ENCODE data around the gene BRAT1.

The BRAT1 gene

DNA sequence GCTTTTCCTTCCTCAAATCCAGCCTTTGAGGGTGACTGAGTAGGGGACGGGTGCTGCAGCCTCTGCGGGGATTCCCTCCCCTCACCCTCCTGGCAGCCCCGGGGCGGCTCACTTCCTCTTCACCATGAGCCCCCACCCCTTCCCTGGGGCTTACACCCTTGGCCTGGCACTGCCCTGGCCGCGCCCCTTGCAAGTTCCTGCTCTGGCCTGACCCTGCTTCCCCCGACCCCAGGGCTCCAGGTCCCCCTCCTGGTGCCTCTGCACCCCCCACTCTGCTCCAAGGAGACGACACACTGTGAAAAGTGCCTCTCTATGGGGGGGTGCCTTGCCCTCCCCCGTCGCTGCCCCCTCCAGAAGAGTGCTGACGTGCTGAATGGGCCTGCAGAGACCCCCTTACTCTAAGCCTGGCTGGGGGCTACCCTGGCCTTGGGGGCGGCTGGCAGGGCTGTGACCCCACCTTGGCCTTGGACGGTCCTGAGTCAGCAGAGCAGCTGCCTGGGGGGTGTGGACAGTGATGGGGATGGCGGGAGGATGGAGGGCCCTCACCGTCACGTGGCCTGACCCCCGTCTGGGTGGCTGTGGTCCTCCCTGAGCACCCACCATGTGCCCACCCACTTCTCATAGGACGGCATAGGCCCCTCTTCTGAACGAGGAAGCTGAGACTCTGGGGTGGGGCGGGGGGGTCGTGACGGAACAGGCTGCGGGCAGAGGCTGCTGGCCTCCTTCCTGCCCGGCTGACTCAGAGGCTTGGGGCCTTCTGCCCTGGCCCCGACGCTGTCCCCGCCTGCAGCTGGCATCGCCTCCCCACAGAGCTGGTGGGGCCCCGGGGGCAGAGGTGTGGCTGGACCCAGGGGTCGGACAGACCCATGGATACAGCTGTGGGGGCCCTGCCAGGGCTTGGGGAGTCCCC, 25.9 kb downstream of the BRAT1 start:
- no peaks in the 10 kb centered on the region for H3K4me1 ChIP-seq (ENCODE audit: control insufficient read depth, low read depth, low read length)

DNA sequence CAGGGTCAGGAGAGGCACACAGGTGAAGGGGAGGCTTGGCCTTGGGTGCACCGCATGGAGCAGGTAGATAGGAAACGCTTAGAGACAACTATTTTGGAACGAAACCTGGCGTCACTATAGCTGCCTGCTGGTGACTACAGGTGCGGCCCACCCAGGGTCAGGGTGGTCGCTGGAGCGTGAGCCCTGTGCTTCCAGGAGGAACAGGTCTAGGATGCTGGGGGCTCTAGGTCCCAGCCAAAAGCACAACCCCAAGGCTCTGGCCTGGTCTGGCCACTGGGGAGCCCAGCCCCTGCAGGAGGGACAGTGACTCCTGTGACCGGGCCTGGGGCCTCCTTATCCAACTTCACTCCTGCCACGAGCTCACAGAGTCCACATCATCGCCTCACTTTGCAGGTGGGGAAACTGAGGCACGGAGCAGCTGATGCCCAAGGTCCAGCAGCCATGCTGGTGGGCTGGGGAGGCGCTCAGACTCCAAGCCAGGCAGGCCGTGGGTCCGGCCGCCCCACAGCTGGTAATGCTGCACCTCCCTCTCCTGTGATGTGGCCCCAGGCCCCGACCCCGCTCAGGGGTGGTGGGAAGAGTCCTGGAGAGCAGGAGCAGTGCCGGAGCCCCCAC, 26.7 kb downstream of the BRAT1 start:
- H3K36me3 ChIP-seq (ENCODE audit: control insufficient read depth, insufficient read depth, low read length) = no peaks in the 10 kb centered on the region
- H3K4me1 ChIP-seq (ENCODE audit: control insufficient read depth, low read depth, low read length) = no peaks in the 10 kb centered on the region
- H3K23ac ChIP-seq (ENCODE audit: low read length) = no peak overlapping the region
- H3K27ac ChIP-seq (ENCODE audit: low read depth, low read length) = no peak overlapping the region
- H4K8ac ChIP-seq (ENCODE audit: low read depth, low read length) = no peak overlapping the region
- H4K5ac ChIP-seq (ENCODE audit: low read length) = no peak overlapping the region
- WGBS (ENCODE audit: extremely low coverage, insufficient coverage, low lambda C conversion rate) = no CpG with 5 or more reads among the region's 18 CpGs
- no peaks in the 10 kb centered on the region for H3K79me2 ChIP-seq (ENCODE audit: control insufficient read depth, insufficient read depth, low read length)
- H3K79me1 ChIP-seq (ENCODE audit: low read length) = no peaks in the 10 kb centered on the region
- no peak overlapping the region for H3K18ac ChIP-seq (ENCODE audit: low read length)
- no peak overlapping the region for H2BK5ac ChIP-seq (ENCODE audit: low read length)
- no peak overlapping the region for H3K4ac ChIP-seq (ENCODE audit: low read depth, low read length)
- no peak overlapping the region for H3K4me2 ChIP-seq (ENCODE audit: low read length)
- H3K4me3 ChIP-seq (ENCODE audit: low read length) = no peak overlapping the region
- no peak for DNase-seq
- no peak overlapping the region for H3K56ac ChIP-seq (ENCODE audit: low read length)
- H3K27me3 ChIP-seq (ENCODE audit: insufficient read depth, low read length, poor library complexity) = no peaks in the 10 kb centered on the region
- H3K9ac ChIP-seq (ENCODE audit: low read length) = no peak overlapping the region
- H2BK15ac ChIP-seq (replicated peaks; ENCODE audit: low read depth) = no peak overlapping the region
- H2AK5ac ChIP-seq (ENCODE audit: low read length) = no peak overlapping the region
- no peak overlapping the region for H2BK120ac ChIP-seq (ENCODE audit: low read depth, low read length)

More for the DNA sequence above, 25.9 kb downstream of the BRAT1 start:
- no peak overlapping the region for H4K5ac ChIP-seq (ENCODE audit: low read length)
- no peaks in the 10 kb centered on the region for H3K36me3 ChIP-seq (ENCODE audit: control insufficient read depth, insufficient read depth, low read length)
- H3K4me3 ChIP-seq (ENCODE audit: low read length) = no peak overlapping the region
- H3K18ac ChIP-seq (ENCODE audit: low read length) = no peak overlapping the region
- no peak overlapping the region for H2BK5ac ChIP-seq (ENCODE audit: low read length)
- no peak for DNase-seq
- no peak overlapping the region for H3K23ac ChIP-seq (ENCODE audit: low read length)
- no peak overlapping the region for H3K9ac ChIP-seq (ENCODE audit: low read length)
- H3K79me2 ChIP-seq (ENCODE audit: control insufficient read depth, insufficient read depth, low read length) = no peaks in the 10 kb centered on the region
- no peak overlapping the region for H2BK120ac ChIP-seq (ENCODE audit: low read depth, low read length)
- H3K4me2 ChIP-seq (ENCODE audit: low read length) = no peak overlapping the region
- no peak overlapping the region for H3K27ac ChIP-seq (ENCODE audit: low read depth, low read length)
- H3K56ac ChIP-seq (ENCODE audit: low read length) = no peak overlapping the region
- no peaks in the 10 kb centered on the region for H3K79me1 ChIP-seq (ENCODE audit: low read length)
- H3K4ac ChIP-seq (ENCODE audit: low read depth, low read length) = no peak overlapping the region
- no peaks in the 10 kb centered on the region for H3K27me3 ChIP-seq (ENCODE audit: insufficient read depth, low read length, poor library complexity)
- H2AK5ac ChIP-seq (ENCODE audit: low read length) = no peak overlapping the region
- no peak overlapping the region for H4K8ac ChIP-seq (ENCODE audit: low read depth, low read length)
- WGBS (ENCODE audit: extremely low coverage, insufficient coverage, low lambda C conversion rate) = no CpG with 5 or more reads among the region's 30 CpGs
- no peak overlapping the region for H2BK15ac ChIP-seq (replicated peaks; ENCODE audit: low read depth)

DNA sequence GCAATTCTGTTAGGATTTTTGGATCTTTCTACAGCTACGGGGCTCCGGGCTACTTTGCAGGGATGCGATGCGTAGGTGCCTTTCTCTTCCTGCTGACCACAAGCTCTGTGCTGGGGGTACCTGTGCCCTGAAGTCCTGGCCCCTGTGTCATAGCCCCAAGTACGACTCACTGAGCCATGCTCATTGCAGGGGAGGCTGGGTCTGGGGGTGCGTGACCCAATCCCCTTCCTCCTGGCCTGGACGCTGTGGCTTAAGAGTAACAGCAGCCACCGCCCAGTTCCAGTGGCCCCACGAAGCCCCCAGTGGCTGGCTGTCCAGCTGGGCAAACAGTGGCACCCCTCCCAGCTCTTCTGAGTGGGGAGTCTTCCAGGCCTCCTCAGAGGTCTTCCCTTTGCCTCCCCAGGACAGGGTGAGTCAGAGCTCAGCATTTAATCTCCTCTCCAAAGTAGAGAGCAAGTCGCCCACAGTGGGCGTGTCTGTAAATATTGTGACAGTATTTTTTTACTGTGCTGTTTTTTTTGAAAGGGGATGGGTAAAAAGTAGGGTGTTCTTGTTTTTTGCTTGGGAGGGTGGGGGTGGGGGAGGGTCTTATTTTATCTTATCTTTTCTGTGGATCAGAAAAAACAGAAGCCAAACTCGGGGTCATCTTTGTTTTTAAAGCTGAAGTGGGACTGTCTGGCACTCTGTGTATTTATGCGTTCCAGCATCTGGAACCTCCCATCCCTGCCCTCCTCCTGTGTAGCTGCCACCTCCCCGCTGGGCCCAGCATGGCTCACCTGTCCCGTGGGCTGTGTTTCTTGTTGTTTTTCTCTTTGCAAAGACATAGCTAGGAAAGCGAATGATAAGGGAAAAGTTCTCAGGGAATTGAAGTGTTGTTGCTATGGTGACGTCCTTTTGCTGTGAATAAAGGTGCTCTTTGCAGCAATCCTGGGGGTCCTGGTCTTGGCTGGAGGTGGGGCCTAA, 27.5 kb downstream of the BRAT1 start:
- Histone ChIP-seq H3K4me2 (ENCODE audit: low read length) (no peak overlapping the region), H4K8ac (ENCODE audit: low read depth, low read length) (no peak overlapping the region), H3K56ac (ENCODE audit: low read length) (no peak overlapping the region), H3K23ac (ENCODE audit: low read length) (no peak overlapping the region), H3K4me1 (ENCODE audit: control insufficient read depth, low read depth, low read length) (peaks cover 3% of the 10 kb centered on the region), H3K4ac (ENCODE audit: low read depth, low read length) (no peak overlapping the region), H3K79me2 (ENCODE audit: control insufficient read depth, insufficient read depth, low read length) (no peaks in the 10 kb centered on the region), H3K27me3 (ENCODE audit: insufficient read depth, low read length, poor library complexity) (no peaks in the 10 kb centered on the region), H3K4me3 (ENCODE audit: low read length) (no peak overlapping the region), H4K5ac (ENCODE audit: low read length) (no peak overlapping the region), H3K18ac (ENCODE audit: low read length) (no peak overlapping the region), H3K36me3 (ENCODE audit: control insufficient read depth, insufficient read depth, low read length) (no peaks in the 10 kb centered on the region), H2AK5ac (ENCODE audit: low read length) (no peak overlapping the region), H2BK15ac (replicated peaks; ENCODE audit: low read depth) (no peak overlapping the region), H3K27ac (ENCODE audit: low read depth, low read length) (no peak overlapping the region), H2BK5ac (ENCODE audit: low read length) (no peak overlapping the region), H3K9ac (ENCODE audit: low read length) (no peak overlapping the region), H2BK120ac (ENCODE audit: low read depth, low read length) (no peak overlapping the region), H3K79me1 (ENCODE audit: low read length) (no peaks in the 10 kb centered on the region)
- WGBS (ENCODE audit: extremely low coverage, insufficient coverage, low lambda C conversion rate) = no CpG with 5 or more reads among the region's 17 CpGs
- no peak for DNase-seq

GRCh38 chr7:2526659-2527504, 28.4 kb downstream of the BRAT1 start:
- no CpG with 5 or more reads among the region's 40 CpGs for WGBS (ENCODE audit: extremely low coverage, insufficient coverage, low lambda C conversion rate)
- Histone ChIP-seq H3K79me2 (ENCODE audit: control insufficient read depth, insufficient read depth, low read length) (no peaks in the 10 kb centered on the region), H3K4me3 (ENCODE audit: low read length) (no peak overlapping the region), H3K4ac (ENCODE audit: low read depth, low read length) (no peak overlapping the region), H3K18ac (ENCODE audit: low read length) (no peak overlapping the region), H2BK5ac (ENCODE audit: low read length) (no peak overlapping the region), H3K23ac (ENCODE audit: low read length) (no peak overlapping the region), H3K79me1 (ENCODE audit: low read length) (no peaks in the 10 kb centered on the region), H2BK15ac (replicated peaks; ENCODE audit: low read depth) (no peak overlapping the region), H3K27ac (ENCODE audit: low read depth, low read length) (no peak overlapping the region), H3K36me3 (ENCODE audit: control insufficient read depth, insufficient read depth, low read length) (no peaks in the 10 kb centered on the region), H3K56ac (ENCODE audit: low read length) (no peak overlapping the region), H4K8ac (ENCODE audit: low read depth, low read length) (no peak overlapping the region), H3K4me1 (ENCODE audit: control insufficient read depth, low read depth, low read length) (peaks cover 3% of the 10 kb centered on the region), H3K27me3 (ENCODE audit: insufficient read depth, low read length, poor library complexity) (no peaks in the 10 kb centered on the region), H2BK120ac (ENCODE audit: low read depth, low read length) (no peak overlapping the region), H3K9ac (ENCODE audit: low read length) (no peak overlapping the region), H2AK5ac (ENCODE audit: low read length) (no peak overlapping the region), H3K4me2 (ENCODE audit: low read length) (no peak overlapping the region), H4K5ac (ENCODE audit: low read length) (no peak overlapping the region)
- no peak for DNase-seq
